Measurements from ENCODE around the gene ME3.
A peak's percentile ranks its signal among the peaks of the same experiment; 100 is the strongest.

Gene ME3
- total RNA-seq, result 0.09 to 3.9 (median 2.2) reads per million in 4 experiments

DNA sequence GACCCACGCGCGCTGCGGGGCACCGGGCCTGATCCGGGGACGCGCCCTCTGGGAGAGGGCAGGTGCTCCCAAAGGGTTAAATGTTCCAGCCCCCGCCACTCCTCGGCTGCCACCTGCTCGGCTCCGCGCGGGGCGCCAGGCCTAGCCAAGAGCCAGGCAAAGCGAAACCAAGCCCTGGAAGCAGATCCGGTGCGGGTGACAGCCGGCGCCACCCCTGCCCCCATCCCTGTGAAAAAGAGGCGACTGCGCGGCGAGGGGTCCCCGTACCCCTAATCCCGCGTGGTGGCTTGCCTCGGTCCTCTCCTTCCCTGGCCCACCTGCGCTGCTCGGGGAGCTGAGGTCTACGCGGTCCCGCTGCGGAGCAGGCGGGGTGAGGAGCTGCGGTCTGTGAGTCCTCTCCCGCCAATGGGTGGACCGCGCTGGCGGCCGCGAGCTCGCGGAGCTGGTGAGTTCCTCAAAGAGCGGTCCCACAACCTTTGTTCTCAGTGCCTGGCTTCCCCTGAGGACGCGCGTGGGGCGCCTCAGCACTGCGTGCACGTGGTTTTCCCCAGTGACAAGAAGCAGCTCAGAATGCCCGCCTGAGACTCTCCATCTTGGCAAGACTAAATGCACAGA, at the start of gene ME3:
Gene ME3, minus strand, starts transcription at position 610 of the 615 bp plus-strand sequence.
- peak; percentile 6 for DNase-seq

DNA sequence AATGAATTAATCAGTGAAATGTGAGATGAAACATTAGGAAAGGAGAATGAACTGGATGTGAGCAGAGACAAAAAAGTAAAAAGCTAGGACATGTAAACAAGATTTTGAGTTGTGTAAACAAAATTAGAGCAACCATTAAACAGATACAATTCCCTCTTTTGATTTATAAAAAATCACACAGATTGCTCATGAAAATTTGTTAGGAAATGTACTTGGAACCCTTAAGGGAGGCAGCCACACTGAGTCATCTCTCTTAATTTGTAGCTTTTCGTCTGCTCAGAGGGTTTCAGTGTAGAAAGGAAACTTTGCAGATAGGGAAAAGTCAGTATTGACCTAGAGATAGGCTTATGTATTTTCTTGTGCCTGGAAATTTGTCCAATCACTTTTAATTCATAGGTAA, 49.6 kb upstream of the ME3 start:
- no peak for DNase-seq

DNA sequence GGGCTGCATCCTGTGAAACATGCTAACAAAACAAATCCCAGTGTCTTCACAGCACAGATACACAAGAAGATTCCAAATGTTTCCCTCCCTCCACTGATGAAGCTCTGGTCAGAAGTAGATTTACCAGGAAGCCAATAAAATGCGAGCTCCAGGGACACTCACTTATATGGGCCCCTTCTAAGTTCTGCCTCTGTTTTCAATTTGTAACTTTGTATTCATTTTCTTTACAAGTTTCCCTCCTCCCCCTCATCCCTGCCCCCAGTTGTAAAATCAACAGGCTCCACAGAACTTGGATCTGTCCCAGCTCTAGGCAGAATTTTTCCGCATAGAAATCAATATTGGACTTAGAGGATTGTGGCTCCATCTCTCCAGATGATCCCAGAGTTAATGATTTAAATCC, 48.1 kb upstream of the ME3 start:
- no peak for DNase-seq

DNA sequence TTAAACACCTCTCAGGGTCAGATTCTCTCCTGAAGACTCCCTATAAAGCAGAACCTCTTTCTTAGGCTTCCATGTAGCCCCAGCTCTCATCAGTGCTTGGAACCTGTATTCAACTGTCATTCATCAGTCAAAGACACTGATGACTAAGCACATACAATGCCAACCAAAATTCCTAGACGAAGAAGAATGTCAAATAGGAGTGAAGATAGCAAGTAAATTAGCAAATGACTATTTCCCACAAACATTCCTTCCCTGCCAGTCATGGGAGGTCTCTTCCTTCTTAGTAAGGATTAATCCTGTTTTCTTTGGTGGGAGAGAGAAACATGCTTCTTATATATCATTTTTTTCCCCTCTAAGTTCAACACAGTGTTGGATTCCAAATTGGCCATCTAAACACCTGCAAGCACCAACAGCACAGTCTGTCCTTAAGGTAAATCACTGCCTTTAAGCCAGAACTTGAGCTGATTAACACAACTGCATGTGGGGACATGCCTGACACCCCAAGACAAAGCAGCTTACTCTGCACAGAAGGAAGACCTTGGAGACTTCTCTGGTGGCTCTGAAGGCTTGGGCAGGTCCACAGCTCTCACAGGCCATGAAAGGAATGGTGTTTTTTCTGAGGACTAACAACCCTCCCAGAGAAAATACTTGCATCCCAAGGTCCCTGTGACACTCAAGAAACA, 47.5 kb upstream of the ME3 start:
- no peak for DNase-seq

DNA sequence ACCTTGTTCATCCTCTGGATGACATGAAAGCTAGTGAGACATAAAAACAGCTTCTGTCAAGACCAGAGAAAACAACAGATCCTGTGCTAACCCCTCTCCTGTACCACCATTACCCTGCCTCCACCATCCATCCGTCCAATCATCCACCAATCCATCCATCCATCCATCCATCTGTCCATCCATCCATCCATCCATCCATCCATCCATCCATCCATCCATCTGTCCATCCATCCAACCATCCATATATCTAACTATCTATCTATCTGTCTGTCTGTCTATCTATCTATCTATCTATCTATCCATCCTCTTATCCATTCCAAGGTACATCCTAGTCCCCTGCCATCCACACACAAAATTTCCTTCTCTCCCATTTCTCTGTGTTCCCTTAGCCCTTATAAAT, 46.6 kb upstream of the ME3 start:
- DNase-seq, result no peak

DNA sequence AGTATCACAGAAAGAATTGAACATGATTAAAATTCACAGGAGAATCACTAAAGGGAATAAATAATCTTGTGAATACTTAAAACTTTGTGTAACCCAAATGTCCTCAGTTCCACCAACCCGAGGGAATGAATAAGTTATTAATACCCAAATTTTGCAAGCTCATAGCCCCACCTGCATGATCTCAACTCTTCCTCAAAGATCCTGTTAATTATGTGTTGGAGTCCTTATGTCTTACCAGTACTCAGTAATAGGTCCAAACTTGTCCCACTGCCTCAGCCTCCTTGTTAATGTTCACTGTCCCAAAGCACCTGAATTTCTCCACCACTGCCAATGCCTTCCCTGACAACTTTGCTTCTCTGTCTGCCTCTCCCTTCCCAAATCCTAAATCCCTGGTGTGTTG, 46.1 kb upstream of the ME3 start:
- DNase-seq, result no peak

DNA sequence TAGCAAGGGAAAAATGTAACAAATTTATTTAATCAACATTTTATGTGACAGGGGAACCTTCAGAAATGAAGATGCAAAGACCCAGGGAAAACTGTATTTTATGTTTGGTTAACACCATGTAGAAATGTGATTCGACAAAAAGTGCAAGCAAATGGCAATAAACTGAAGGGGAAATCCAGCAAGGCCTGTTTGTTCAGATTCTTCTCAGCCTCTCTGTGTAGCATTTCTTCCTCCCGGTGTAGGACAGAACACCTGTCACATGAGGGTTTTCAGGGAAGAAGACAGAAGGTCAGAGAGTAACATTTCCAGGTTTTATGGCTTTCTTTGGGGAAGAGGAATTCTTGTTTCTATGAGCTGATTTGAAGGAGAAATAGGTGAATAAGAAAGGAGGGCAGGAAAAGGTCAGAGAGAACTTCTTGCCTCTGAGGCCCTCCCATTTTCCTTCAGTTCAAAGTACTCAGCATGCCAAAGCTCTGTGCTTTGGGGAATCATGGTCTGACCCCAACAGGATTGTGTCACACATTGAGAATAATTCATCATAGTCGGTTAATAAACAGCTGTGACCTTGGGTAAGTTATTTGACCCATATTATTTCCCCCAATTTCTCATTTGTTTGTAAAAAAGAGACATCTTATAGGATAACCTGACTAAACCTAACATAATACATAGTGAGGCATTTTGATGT, 45.5 kb upstream of the ME3 start:
- no peak for DNase-seq

DNA sequence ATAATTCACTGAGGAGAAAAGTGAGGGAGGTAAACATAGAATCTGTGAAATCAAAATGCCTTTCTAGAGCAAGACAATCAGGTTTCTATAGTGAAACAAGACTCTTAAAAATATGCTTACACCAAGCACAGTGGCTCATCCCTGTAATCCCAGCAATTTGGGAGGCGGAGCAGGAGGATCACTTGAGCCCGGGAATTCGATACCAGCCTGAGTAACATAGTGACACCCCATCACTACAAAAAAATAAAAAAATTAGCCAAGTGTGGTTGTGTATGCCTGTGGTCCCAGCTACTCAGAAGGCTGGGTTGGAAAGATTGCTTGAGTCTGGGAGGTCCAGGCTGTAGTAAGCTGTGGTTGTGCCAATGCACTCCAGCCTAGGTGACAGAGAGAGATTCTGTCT, 43.2 kb upstream of the ME3 start:
- DNase-seq, result no peak

DNA sequence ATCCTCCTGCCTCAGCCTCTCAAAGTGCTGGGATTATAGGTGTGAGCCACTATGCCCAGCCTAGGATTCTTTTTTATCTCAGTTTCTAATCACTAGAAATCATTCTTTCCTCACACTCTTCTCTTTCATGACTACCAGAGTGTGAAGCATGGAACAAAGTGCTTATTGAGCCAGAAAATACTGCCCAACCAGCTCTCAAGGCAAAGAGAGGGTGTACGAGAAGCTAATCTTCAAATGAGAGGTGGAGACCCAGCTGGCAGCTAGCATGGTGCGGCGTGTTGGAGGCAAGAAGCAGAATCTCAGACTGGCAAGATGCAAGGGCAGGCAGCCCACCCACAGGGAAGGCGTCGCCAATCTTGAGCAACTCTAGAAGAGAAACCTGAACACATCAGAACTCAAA, 41.1 kb upstream of the ME3 start:
- DNase-seq, result no peak

DNA sequence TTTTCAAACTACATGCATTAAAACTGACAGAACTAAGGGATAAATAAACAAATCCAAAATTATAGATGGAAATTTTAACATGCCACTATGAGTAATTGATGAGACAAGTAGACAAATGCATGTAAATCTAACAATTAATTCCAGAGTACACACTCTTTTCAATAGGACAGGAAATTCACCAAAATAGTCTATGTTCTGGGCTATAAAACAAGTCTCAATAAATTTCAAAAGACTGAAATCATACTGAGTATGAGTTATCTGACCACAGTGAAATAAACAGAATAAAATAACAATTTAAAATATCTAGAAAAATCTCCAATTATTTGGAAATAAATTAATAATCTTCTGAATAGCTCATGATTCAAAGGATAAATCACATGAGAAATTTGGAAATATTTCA, 38.5 kb upstream of the ME3 start:
- no peak for DNase-seq

DNA sequence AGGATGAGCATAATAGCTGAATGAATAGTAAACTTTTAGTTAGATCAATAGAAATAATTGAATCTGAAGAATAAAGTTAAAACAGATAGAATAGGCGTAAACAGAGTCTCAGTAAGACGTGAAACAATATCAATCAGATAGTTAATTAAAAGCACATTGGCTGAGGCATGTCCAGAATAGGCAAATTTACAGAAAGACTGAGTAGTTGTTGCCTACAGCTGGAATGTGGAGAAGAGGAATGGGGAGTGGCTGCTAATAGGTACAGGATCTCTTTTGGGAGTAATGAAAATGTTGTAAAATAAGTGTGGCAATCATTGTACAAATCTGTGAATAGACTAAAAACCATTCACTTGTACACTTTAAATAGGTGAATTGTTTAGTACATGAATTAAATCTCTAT, 36.3 kb upstream of the ME3 start:
- DNase-seq, result no peak

DNA sequence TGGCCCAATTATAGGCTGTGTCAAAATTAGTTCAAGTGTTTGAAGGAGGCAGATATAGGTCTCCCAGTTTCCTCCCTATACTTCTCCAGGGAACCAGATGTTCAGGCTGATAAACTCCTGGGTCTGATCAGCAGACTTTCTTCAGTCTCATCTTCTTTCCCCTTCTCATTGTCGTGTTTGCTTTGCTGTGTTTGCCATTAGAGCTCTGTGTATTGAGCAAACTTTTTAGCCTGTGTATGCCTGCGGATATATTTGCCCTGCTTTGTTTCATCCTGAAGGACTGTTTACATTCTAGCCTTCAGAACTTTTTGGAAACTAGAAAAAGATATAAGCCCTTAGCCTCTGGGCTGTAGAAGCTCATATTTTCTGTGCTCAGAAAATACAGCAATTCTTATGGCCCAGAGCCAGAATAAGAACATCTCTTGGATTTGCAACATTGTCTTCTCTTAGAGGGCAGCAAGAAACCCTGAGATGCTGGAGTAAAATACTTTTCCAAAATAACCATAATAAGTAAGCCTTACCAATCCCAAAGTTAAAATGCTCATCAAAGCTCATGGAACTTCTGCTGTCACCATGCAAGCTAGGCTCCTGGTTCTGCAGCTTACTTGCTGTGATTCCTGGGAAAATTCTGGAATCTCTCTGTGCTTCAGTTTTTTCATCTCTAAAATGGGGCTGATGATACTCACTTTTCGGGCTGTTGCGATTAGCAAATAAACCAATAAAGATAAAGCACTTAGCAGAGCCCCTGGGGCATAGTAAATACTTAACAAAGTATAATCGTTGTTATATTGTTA, 34.1 kb upstream of the ME3 start:
- DNase-seq, result no peak

DNA sequence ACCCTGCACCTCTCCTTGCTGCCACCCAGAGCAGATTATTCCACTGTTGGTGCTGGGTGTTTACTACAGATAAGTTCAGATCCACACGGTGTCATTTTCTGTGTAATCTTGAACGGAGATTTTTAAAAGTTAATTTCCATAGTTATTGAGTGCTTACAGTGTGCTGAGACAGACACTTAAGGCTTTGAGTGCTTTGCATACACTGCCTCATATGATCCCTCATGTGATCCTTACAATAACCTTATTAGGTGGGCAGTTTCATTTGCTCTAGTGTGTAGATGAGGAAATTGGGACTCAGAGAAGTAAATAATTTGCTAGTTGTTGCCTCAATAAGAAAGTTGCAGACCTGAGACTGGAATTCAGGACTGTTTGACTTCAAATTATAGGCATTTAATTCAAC, 32.3 kb upstream of the ME3 start:
- no peak for DNase-seq

DNA sequence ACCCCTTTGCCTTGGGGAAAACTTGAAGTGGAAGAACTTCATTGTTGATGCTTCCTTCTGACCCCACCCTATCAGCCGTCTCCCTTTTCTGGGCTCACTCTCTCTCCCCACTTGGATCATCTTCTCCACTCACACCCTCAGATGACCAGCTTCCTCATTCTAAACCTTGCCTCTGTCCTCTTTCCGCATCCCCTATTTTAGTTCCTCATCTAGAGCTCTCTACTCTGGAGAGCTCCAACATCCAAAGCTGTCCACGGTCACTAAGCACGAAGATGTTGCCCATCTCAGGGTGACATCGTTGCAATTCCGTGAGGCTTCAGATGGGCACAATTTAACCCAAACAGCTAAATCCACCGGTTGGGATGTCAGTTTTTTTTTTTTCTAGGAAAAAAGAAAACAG, 31.6 kb upstream of the ME3 start:
- no peak for DNase-seq

DNA sequence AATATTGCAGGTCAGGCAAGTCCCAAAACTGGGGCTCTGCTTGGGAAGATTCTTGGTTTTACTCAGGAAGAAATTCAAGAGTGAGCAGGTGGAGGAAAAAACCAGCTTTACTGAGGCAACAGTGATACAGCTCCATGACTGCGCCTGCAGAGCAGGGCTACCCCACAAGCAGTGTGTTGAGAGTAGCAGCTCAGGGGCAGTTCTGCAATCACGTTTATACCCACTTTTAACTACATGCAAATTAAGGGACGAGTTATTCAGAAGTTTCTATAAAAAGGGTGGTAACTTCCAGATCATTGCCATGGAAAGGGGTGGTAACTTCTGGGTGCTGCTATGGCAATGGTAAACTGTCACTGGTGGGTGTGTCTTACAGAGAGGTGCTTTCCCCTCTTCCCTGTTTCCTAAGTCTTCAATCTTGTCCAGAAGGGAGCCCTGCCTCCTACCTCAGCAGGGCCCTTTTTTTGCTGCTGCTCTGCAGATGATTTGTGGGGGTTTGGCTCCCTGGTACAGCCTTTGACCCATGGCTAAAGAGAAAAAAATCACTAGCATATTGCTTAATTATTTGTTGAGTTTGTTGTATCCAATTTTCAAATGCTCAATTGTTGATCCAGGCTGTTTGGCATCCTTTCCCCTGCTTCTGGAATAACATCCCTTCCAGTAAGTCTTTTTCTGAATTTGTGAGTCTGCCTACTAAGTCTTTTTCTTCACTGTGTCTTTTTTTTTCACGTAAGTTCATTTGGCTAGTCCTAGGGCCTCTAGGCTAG, 30.0 kb upstream of the ME3 start:
- DNase-seq, result no peak

DNA sequence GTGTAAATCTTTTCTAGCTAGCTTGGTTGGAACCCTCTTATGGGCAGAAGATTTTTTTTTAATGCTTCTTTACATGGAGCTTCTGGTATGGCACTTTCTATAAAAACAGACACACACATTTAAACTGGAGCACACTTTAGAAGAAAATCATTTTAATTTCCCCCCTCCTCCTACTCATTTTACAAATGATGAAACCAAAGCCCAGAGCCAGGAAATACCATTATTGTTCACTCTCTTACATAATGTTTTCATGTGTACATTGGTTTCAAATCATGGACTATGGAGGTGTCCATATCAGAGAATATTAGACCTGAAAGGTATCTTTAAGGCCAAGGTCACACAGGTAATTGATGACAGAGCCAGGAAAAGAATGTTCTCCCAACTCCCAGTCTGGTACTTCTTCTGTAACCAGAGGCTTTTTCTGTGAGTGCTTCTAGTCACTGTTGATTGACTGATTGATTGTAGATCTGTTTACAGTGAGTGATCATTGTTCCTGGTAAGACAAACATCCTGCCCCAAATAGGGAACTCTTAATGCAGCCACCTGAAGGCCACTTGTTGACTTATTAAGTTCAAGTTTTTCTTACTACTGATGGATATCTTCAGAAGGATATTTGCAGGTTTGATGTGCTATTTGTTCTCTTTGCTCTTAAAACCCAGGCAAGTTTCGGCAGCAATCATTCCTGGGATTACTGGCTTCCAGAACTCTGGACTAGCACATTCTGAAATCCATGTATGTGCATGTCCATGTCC, 26.8 kb upstream of the ME3 start:
- no peak for DNase-seq

DNA sequence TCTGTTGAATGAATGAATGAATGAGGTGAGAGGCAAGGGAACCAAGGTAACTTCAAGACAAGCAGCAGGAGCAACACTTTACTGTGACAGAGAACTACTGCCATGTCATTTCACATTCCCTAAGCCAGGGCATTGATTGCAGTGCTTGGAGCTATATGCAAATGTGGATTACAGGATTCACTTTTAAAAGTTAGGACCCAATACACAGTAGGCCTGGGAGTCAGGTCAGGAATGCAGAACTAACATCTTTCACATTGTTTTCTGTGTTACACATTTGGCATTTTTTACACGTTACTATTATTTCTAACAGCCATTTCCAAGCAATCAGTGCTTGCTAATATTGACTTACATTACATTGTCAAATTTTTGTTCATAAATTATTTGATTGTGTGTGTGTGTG, 26.2 kb upstream of the ME3 start:
- no peak for DNase-seq

DNA sequence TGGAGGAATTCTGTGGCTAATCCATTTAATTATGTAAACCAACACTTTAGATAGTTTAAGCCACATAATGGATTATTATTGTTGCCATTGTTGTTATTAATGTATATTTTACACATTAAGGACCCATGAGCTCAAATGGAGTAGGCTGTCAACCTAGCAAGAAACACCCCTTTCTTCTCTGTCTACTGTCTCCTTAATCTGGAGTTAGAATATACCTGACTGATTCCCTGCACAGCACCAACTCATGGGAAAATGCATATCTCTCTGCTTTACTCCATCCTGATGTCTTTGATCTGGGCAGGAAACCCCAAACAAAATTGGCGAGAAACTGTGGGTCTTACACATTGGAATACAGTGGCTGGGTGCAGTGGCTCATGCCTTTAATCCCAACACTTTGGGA, 24.0 kb upstream of the ME3 start:
- DNase-seq, result no peak

DNA sequence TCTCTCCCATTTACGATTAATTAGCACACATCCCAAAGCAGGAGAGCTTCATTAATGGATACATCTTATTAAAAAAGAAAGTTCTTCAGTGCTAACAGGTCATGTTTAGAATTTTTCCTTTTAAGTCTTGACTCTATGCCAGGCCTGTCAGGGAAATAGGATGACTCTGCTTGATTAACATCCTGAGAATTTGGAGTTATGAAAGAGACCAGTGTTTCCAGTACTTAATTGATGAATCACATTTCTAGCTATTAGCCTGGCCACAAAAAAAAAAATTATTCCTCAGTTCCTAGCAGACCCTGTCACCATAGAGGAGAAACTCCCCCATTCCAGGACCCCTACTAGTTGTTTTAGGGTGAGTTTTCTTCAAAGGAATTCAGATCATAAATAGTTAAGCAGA, 23.6 kb upstream of the ME3 start:
- DNase-seq, result no peak

DNA sequence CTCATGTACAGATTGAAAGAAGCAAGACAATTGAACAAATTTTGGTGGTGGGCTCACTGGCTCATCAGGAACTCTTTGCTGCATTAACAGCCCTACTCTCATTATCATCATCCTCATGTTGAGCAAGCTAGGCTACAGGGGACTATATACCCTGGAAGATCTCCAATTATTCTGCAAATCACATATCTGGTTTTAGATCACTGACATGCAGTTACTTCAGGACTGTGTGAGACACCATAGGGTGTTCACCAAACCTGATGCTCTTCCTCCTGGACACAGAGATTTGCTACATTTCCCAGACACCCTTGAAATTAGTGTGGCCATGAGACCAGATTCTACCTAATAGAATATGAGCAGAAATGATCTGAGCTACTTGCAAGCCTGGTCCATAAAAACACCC, 23.0 kb upstream of the ME3 start:
- no peak for DNase-seq

DNA sequence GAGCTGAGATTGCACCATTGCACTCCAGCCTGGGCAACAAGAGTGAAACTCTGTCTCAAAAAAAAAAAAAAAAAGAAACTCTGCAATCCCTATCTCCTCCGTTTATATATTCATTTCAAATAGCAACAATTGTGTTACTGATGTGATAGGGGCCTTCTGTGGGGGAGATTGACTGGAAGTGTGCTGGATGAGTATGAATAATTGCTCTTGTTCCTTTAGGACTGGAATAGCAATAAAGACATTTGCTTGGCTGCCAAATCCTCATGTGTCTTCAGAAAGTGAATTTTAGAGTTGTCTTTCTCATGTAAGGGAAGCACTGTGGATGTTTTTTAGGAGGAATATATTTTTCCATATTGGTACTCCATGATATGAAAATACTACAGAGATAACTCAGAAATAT, 21.1 kb upstream of the ME3 start:
- no peak for DNase-seq

DNA sequence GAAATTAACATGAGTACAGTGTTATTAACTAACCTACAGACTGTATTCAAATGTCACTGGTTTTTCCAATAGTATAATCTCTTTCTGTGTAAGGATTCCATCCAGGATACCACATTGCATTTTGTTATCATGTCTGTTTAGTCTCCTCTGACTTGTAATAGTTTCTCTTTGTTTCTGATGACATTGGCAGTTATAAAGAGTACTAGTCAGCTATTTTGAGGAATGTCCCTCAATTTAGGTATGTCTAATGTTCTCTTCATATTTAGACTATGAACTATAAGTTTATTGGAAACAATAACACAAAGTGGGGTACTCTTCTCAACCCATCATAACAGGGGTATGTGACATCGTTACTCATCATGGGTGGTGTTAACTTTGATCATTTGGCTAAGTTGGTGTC, 20.3 kb upstream of the ME3 start:
- DNase-seq, result no peak
